PC-9 (cell line): Measurements from ENCODE around the gene INHA. TPM values are rescaled to one million over a fixed set of nuclear protein-coding genes. Genes with fewer than 3 reads are reported as not detected.

Experiments
- BruUV-seq: library from RNA; stranded (reverse); fragments of 400-500 nt; replicated peaks from 2 replicates; lab custom pipeline; 2021; lab: Mats Ljungman, UMichigan
- CTCF ChIA-PET: fragments of 300-600 bp; sonication (Branson Sonifier 250); formaldehyde crosslinking; loops from one replicate; lab custom pipeline; 2022; ENCODE audit warnings: antibody characterized with exemption; lab: Charles Lee
- POLR2A ChIA-PET: fragments of 300-600 bp; sonication (Branson Sonifier 250); formaldehyde crosslinking; loops from one replicate; lab custom pipeline; 2022; ENCODE audit warnings: antibody characterized with exemption; ENCODE audit not compliant: unreplicated experiment; lab: Charles Lee
- DNase-seq, 2 experiments: peaks; one replicate each; pipeline versions ENCODE4 v3.0.0 to v3.0.0-alpha.2; 2015 to 2022; ENCODE audit warnings: mixed read lengths in 1 of 2
- H2AFZ ChIP-seq: fragments of 200-600 bp; sonication (generic); 2 replicates; pipeline ENCODE4 v1.8.1; 2017; ENCODE audit warnings: antibody characterized with exemption
- H3F3A ChIP-seq: fragments of 200-600 bp; sonication (generic); 2 replicates; pipeline ENCODE4 v1.8.1; 2017; ENCODE audit warnings: antibody characterized with exemption, mild to moderate bottlenecking, low read depth; ENCODE audit not compliant: insufficient read depth
- H3K27ac ChIP-seq: fragments of 200-600 bp; sonication (generic); 2 replicates; pipeline ENCODE4 v1.6.1; 2016; ENCODE audit warnings: mixed run types
- H3K27me3 ChIP-seq: fragments of 200-600 bp; sonication (generic); 2 replicates; pipeline ENCODE4 v1.6.1; 2016; ENCODE audit warnings: low read depth, mixed run types; ENCODE audit not compliant: insufficient read depth
- H3K36me3 ChIP-seq: fragments of 200-600 bp; sonication (generic); 2 replicates; pipeline ENCODE4 v1.6.1; 2016; ENCODE audit warnings: low read depth, mixed run types
- H3K4me1 ChIP-seq: fragments of 200-600 bp; sonication (generic); replicated peaks from 2 replicates; pipeline ENCODE4 v1.6.1; 2016; ENCODE audit warnings: mixed run types; ENCODE audit not compliant: insufficient read depth
- H3K4me2 ChIP-seq: fragments of 200-600 bp; sonication (generic); 2 replicates; pipeline ENCODE4 v1.6.1; 2017; ENCODE audit warnings: mixed run types
- H3K4me3 ChIP-seq: fragments of 200-600 bp; sonication (generic); 2 replicates; pipeline ENCODE4 v1.6.1; 2016; ENCODE audit warnings: mixed run types
- H3K79me2 ChIP-seq: fragments of 200-600 bp; sonication (generic); 2 replicates; pipeline ENCODE4 v1.6.1; 2017; ENCODE audit warnings: low read depth, mixed run types
- H3K9me2 ChIP-seq: fragments of 200-600 bp; sonication (generic); 2 replicates; pipeline ENCODE4 v1.8.1; 2017; ENCODE audit warnings: mild to moderate bottlenecking; ENCODE audit not compliant: insufficient read depth
- H3K9me3 ChIP-seq: fragments of 200-600 bp; sonication (generic); 2 replicates; pipeline ENCODE4 v1.8.1; 2016; ENCODE audit warnings: low read depth; ENCODE audit not compliant: insufficient read depth
- H4K20me1 ChIP-seq: fragments of 200-600 bp; sonication (generic); 2 replicates; pipeline ENCODE4 v1.8.1; 2017; ENCODE audit not compliant: insufficient read depth
- CTCF ChIP-seq: fragments of 200-600 bp; sonication (generic); conservative IDR thresholded peaks from 2 replicates; pipeline ENCODE4 v1.6.1; 2017; ENCODE audit warnings: mixed run types, antibody characterized with exemption, mild to moderate bottlenecking, moderate library complexity
- EZH2 ChIP-seq: fragments of 200-600 bp; sonication (generic); IDR thresholded peaks from 2 replicates; pipeline ENCODE4 v1.8.0; 2017; ENCODE audit warnings: antibody characterized with exemption, low read depth
- intact Hi-C: fragments of 100-400 bp; cut with micrococcal nuclease; formaldehyde crosslinking; loops from one replicate; pipeline ENCODE4 v1.10.0; 2022; ENCODE audit not compliant: unreplicated experiment
- total RNA-seq: library from RNA; stranded (reverse); gene quantifications from 2 replicates; pipeline ENCODE4 v1.2.3, GENCODE V29; 2021

Gene INHA
- total RNA-seq, 1 experiment from 2014 or later = 5.2 TPM

GRCh38 chr2:219611306-219611705, 39.2 kb downstream of the INHA start:
- no TSS peak for BruUV-seq
- CTCF ChIA-PET = no interaction called here
- H3K36me3 ChIP-seq = no peaks in the 10 kb centered on the region; the same call in none of the 2 replicates

GRCh38 chr2:219611866-219612576, 39.9 kb downstream of the INHA start:
- Histone ChIP-seq H3K27me3 (no peaks in the 10 kb centered on the region), H3K4me2 (no peak overlapping the region), H3K79me2 (no peaks in the 10 kb centered on the region), H3F3A (no peaks in the 10 kb centered on the region), H3K27ac (no peak overlapping the region), H4K20me1 (no peaks in the 10 kb centered on the region), H2AFZ (no peak overlapping the region), H3K4me3 (no peak overlapping the region), H3K9me3 (no peaks in the 10 kb centered on the region), H3K36me3 (no peaks in the 10 kb centered on the region; the same call in none of the 2 replicates), H3K9me2 (no peaks in the 10 kb centered on the region), H3K4me1 (no peaks in the 10 kb centered on the region)
- ChIA-PET CTCF (interaction anchor here (0.5 kb wide), 1 partner anchor 291 kb away, joined by 3 read pairs; no protein-coding TSS in a partner anchor), POLR2A (interaction anchor here (0.6 kb wide), 1 partner anchor 60 kb away, joined by 3 read pairs; no protein-coding TSS in a partner anchor)
- intact Hi-C loops = no loop called here
- no peak for DNase-seq
- no TSS peak for BruUV-seq
- no peak for TF ChIP-seq EZH2
- no peak for TF ChIP-seq CTCF

More at GRCh38 chr2:219611306-219611705, 39.2 kb downstream of the INHA start:
- no peak overlapping the region for H2AFZ ChIP-seq
- H3K9me3 ChIP-seq = no peaks in the 10 kb centered on the region
- H3K79me2 ChIP-seq = no peaks in the 10 kb centered on the region
- intact Hi-C loops = no loop called here
- H3K27me3 ChIP-seq = no peaks in the 10 kb centered on the region
- TF ChIP-seq EZH2 (no peak), CTCF (no peak)
- no peaks in the 10 kb centered on the region for H3K4me1 ChIP-seq
- no peaks in the 10 kb centered on the region for H3K9me2 ChIP-seq
- H3F3A ChIP-seq = no peaks in the 10 kb centered on the region
- POLR2A ChIA-PET = no interaction called here
- H3K27ac ChIP-seq = no peak overlapping the region
- no peak overlapping the region for H3K4me3 ChIP-seq
- no peaks in the 10 kb centered on the region for H4K20me1 ChIP-seq
- no peak for DNase-seq
- no peak overlapping the region for H3K4me2 ChIP-seq

GRCh38 chr2:219612577-219613286, 40.6 kb downstream of the INHA start:
- no peak overlapping the region for H3K27ac ChIP-seq
- H3K36me3 ChIP-seq = no peaks in the 10 kb centered on the region; the same call in none of the 2 replicates
- H3K4me2 ChIP-seq = no peak overlapping the region
- H3K4me1 ChIP-seq = no peaks in the 10 kb centered on the region
- no peak for DNase-seq
- H3K27me3 ChIP-seq = no peaks in the 10 kb centered on the region
- ChIA-PET CTCF (interaction anchor here (0.5 kb wide), 1 partner anchor 292 kb away, joined by 3 read pairs; no protein-coding TSS in a partner anchor), POLR2A (interaction anchor here (0.6 kb wide), 1 partner anchor 60 kb away, joined by 3 read pairs; no protein-coding TSS in a partner anchor)
- no peaks in the 10 kb centered on the region for H3K9me3 ChIP-seq
- TF ChIP-seq CTCF (no peak), EZH2 (no peak)
- no peaks in the 10 kb centered on the region for H3K9me2 ChIP-seq
- H4K20me1 ChIP-seq = no peaks in the 10 kb centered on the region
- intact Hi-C loops = no loop called here
- no peaks in the 10 kb centered on the region for H3K79me2 ChIP-seq
- no peaks in the 10 kb centered on the region for H3F3A ChIP-seq
- H3K4me3 ChIP-seq = no peak overlapping the region
- H2AFZ ChIP-seq = no peak overlapping the region
- BruUV-seq = no TSS peak
